HG02759 (cell line): Measurements from ENCODE around the gene DNAJC13.

Source experiments
- ATAC-seq: cut with Tn5 transposase; IDR thresholded peaks from one replicate; pipeline ENCODE4 v1.9.1; 2021; ENCODE audit warnings: mild to moderate bottlenecking, moderate library complexity; ENCODE audit not compliant: unreplicated experiment

DNAJC13 gene

DNA sequence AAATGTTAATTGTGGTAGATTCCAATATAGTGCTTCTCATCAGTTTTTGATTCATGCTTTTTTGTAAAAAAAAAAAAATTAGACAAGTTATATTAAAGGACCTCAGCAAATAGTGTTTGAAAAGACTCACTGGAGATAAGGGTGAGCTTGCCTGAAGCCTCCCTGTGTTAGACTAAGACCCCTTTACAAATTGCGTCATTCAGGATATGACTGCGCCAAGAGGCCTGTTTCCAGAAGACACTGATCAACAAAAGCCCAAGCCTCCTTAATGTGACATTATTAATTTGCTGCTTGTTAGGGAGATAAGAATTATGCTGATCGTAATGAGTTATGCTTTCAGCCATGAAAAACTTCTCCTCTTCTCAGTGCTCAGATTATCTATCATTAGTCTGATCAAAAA lies 13.0 kb upstream of the DNAJC13 start:
- ATAC-seq, result no peak

DNA sequence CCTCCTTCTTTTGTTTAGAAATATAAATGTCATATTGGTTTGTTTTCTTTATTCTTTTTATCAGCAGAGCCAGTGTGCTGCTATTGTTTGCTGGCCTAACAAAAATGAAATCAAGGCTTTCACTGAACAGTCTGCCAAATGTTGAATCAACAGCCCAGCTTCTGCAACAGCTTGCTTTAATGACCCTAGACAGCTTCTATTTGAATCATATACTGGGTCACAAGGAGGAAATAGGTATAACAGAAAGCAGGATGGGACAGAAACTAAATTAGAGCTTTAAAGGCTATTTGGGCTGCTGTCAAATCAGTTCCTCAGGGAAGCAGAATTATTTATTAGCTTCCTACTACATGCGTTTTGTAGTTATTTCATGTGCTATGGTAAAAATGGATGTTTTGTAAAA lies 12.1 kb upstream of the DNAJC13 start:
- ATAC-seq, result no peak

DNA sequence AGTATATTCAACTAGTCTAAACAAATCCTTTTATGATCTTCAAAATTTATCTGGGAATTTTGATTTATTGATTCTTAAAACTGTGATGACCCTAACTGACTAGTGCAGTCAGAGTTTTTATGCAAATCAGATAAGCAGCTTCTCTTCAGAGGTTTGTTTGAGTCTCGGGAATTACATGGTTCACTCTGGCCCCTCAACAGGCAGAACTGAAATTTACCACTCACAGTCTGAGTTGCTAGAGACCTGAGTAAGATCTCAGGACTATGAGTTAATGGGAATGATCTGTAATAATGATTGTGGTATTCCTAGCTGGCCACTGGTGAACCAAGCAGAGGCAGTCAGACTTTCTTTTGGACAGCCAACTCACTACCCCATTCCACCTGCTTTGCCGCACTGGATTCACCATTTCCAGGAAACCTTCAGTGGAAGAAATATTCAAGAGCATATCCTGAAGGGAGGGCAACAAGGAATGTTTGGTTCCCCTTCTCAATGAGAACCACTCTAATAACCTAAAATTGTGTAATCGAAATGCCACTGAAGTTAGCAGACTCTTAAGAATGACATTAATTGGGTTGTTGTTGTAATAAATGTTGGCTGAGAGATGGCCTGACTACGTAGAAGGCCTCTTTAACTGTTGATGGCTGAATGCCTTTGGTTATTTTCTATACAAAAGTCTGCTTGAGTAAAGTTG lies 11.5 kb upstream of the DNAJC13 start:
- no peak for ATAC-seq

DNA sequence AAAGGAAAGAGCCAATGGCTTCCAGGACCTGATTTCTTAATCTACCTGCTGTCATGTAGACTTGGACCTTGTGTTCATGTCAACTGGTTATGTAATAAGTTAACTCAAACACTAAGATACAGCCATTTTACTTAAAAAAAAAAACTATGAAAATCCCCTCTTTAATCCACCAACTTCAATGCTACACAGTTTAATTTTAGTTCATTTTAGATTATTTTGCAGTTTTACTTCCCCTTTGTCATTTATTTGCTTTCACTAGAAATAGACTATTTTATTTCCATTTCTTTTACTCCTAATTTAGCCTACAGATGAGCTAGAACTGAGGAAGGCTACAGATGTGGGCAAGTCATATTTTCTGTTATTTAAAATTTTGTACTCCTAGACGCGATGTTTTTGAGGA lies 10.7 kb upstream of the DNAJC13 start:
- ATAC-seq, result no peak

DNA sequence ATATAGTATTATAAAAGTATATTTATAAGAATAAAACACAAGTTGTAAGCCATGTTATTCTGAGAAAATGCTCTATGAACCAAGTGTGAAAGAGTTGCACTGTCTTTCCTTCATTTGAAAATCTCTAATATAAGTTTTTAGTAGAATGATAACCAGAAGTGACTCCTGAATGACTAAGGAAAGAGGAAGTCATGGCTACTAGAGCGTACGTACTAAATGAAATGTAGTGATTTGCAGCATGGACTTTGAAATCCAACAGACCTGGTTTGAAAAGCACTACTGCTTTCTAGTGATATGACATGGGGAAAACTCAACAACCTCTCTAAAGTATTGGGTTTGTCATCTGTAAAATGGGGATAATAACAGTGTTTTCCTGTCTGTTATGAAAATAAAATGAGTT lies 10.3 kb upstream of the DNAJC13 start:
- no peak for ATAC-seq

DNA sequence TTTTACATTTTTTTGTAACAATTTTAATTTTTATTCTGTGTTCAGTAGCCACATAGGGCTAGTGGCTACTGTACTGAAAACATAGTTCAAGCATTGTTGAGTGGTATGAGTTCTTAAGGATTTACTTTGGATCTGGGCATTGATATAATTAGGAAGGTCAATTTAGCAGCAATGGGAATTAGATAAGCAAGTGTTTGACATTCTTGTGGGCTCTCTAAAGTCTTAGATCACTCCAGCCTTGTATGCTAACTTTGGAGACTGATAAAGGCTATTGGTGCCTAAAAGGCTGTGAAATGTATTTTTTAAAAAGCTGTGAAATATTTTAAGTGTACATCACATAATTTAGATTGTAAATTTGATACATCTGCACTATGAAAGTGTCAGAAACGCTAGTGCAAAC lies 2.5 kb upstream of the DNAJC13 start:
- ATAC-seq, result no peak

DNA sequence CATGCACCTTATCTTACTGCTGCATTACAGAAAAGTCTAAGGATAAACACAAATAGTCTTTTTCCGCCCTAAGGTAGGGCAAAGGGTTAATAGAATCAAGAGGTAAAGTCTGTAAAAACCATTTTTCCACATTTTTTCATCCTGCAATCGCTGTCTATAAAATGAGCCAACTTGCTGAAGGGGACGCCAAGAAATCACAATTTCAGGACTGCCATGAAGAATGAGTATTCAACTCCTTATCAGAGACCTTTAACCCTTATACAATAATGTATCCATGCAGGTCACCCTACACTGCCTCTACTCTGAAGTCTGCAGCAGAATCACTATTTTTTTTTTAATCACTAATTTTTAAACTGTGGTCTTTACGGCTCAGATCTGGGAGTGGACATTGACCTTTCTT lies 1.1 kb upstream of the DNAJC13 start:
- no peak for ATAC-seq

DNA sequence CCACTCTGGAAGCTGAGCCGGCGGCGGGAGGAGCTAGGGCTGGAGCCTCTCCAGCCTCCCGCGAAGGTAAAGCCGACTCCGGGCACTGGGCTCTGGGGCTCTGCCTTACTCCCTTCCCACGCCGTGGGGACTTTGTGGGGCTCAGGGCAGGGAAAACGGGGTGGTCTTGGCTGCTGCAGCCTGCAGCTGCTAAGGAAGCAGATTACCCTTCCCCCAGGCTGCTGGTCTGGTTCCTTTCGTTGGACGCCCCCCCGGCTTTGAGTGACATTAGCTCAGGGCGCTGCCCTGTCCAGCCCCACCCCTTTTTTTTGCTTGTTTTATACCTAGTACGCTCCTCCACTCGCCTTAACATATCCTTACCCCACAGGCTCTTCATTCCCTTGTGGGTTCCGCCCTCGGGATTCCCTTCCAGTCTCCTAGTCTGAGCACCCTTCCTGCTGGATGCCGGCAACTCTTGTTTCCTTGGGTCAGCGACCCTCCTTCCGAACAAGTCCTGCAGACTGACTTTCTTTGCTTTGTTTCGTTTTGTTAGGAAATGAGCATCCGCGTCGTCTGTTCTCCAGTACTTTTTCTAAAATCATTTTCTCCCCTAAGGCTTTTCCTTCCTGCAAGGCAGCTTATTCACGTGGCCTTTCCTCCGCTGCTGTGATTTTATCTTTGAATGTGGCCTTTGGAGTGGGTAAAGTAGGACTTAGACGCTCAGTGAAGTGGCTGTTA lies 551 bp downstream of the DNAJC13 start:
- peak; percentile 48 for ATAC-seq

DNA sequence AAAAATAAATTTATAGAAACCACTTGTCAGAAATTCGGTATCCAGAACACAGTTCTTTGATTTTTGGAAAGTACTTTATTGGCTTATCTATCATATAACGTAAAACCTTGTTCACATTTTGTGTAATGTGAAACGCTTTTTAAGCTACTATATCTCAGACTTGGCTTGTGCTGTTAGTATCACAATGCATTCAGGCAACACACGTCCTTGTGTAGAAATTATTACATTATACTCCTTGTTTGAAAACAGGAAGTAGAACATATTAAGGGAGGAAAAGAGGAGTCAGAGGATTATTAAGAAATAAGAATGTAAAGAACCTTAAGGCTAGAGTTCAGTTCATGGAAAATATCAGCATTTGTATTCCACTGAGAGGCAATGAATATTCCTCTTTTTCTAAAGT lies 1.6 kb downstream of the DNAJC13 start:
- ATAC-seq, result no peak

DNA sequence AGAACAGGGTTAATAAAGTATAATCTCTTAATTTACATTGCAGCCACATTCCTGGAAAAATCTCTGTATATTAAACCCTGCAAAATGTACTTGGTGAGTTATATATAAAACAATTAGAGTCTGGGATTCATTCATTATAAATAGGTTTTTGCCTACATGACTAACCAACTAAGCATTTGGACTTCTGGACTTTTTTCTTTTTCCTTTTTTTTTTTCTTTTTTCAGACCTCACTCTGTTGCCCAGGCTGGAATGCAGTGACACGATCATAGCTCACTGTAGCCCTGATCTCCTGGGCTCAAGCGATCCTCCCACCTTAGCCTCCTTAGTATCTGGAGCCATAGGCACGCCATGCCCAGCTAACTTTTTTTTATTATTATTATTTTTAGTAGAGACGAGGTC lies 4.5 kb downstream of the DNAJC13 start:
- no peak for ATAC-seq

DNA sequence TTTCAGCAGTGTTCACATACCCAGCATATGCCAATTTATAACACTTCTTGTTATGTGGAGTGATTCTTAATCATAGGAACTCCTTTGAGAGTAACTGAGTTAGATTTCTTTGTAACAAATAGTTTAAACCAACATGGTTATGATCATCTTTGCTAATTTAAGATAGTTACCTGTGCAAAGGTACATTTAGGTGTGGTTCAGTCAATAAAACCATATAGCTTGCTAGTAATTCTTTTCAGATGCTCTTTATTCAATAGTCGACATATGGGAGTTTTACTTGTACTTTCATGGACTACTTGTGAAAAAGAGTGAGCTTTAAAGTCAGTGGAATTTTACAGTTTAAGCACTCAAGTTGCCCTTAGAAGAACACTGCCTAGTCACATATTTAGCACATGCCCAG lies 5.2 kb downstream of the DNAJC13 start:
- no peak for ATAC-seq

DNA sequence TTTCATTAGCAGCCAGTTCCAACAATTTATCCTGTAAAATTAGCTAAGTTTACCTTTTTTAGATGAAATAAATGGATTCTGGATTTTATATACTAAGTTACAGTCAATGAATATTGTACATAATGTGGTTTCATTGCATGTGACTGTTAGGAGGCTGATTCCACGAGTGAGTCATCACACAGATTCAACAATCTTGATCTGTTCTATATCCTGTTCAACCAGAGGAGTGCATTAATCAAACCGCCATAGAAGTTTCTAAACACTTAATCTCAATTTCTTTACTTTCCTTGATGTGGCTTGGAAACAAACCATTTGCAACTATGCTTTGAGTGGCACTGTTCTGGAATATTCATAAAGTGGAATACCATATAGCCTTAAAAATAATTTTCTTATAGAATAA lies 15.3 kb downstream of the DNAJC13 start:
- no peak for ATAC-seq

DNA sequence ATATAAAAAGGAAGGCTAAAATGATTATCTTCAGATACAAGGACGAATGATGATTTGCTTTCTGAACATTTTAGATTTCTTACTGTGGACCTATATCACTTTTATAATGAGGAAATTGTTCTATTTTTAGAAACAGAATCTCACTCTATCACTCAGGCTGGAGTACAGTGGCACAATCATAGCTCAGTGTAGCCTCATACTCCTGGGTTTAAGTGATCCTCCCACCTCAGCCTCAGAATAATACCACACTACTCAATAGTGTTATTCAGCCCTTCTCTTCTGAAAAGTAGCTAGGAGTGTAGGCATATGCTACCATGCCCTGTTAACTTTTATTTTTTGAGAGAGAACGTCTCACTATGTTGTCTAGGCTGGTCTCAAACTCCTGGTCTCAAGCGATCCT lies 15.8 kb downstream of the DNAJC13 start:
- no peak for ATAC-seq

DNA sequence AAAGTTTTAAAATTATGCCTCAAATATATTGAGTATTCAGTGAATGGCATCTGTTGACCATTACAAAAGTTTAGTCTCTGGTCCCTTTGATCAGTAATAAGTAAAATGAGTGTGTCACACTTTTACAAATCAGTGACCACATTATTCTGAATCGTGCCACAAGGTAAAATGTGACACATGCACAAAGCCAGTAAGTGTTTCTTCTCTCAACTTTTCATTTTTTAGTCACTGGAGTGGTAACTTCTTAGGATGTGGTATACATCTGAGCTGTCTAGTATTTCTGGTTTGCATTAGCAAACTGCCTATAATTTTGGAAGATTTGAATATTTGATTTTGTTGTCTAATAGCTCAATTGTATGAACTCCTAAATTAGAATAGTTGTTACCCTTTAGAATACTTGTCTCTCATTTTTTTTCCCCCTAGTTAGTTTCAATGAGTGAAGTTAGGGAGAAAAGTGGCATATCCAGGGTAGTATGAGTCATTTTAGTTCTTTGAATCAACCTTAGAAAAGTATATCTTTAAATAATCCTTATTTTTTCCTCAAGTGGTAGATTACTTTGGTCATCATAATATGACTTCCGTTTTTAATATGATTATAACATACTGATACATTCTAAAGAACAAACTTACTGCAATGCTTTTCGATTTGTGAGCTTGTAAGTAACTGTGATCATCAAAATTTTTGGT lies 18.1 kb downstream of the DNAJC13 start:
- ATAC-seq, result no peak

DNA sequence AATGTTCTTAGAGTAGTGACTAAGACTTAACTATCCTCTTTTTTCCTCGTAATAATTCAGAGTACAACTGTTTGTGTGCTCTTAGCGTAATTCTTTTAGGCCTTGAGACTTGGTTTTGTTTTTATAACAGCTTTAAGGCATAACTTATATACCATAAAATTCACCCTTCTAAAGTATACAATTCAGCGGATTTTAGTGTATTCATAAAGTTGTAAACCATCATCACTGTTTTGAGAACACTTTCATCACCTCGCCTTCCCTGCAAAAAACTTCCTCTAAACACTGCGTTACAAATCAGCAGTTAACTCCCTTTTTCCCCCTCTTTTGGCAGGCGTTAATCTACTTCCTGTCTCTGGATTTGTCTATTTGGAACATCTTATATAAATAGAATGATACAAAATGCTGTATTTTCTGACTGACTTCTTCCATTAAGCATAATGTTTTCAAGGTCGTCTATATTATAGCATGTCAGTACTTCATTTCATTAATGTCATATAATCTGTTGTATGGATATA lies 18.7 kb downstream of the DNAJC13 start:
- no peak for ATAC-seq

DNA sequence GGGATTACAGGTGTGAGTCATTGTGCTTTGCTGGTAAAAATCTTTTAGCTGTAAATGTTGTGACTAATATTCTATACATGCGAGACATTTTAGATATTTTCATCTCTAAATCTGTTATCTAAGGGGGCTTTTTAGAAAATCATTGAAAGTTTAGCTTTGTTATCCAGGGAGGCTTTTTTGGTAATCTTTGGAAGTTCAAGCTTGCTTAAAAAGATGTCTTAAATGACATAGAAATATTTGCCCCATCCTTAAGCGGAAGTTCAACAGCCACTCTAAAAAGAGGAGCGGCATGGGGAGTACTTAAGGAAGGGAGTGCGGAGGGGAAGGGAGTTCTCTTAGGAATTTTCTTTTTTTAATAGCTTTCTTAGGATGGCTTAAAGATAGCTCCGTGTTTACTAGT lies 26.1 kb downstream of the DNAJC13 start:
- no peak for ATAC-seq

DNA sequence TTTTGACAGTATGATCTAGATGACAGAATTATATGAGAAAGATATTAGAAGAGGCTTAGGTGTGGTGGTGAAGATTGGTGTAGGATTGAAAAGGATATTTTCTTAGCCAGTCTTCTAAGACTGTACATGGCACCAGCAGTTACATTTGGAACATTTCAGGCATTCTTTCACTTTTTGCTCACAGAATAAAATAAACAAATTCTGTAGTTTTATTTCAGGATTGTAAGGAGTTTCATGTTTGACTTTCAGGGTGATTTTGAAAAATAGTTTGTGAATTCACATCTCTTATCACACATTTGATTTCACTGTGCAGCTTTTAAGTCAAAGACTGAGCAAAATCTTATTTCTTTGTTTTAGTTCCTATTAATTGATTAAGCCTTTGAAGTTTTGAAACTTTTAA lies 27.1 kb downstream of the DNAJC13 start:
- ATAC-seq, result no peak

DNA sequence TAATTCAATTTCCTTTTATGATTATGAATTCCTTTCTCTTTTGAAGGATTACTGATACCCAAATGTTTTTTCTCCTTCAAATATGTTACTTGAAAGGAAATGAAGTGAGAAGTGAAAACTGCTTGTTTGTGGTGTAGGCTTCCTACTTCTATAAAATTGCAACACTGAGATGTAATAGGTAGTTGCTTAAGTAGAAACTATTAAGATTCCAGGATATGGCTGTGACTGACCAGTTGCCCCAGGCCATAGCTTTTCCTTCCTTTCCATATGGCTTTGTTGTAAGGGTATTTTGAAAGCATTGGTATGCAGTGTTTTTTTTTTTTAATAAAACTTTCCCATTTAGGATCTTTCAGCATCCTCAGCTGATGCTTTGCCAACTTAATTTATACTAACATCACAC lies 28.5 kb downstream of the DNAJC13 start:
- no peak for ATAC-seq

DNA sequence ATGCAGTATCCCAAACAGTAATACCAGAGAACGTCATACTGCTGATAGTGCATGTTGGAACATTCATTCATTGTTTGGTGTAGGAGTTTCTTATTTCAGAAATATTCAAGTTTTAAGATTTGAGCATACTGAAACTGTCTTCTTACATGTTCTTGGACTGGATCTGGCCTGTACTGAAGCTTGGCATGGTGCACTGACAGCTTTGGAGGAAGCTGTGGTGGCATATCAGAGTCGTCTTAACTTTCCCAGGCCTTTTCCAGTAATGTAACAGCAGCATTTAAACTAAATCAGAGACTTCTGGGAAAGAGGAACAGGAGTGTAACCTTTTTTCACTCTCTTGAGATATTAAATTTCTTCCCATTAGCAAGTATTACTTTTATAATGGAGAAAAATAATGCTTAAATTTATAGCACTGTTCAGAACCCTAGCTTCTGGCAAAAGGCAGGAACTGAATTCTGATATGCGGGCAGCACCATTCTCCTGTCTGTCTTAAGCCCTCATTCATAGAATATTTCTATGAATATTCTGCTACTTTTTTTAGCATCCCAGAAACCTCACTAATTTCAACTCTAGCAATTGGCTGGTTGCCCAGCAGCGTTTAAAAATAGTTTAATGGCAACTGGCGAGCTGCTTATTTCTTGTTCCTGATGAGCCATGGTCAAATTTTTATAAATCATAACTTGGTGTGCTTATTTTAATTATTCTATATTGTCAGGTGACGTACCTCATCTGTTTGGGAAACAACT lies 31.1 kb downstream of the DNAJC13 start:
- no peak for ATAC-seq

DNA sequence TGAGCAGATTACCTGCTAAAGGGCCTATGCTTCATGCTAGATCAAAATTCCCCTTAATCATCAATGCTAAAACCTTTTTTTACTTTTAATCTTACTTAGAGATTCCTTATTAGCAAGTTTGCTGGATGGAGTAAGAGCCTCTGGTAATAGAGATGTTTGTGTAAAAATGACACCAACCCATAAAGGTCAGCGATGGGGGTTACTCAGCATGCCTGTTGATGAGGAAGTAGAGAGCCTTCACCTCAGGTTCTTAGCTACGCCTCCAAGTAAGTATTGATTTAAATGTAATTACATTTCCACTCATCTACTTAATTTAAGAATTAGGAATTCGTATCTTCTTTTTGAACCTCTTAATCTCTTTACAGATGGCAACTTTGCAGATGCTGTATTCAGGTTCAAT lies 38.8 kb downstream of the DNAJC13 start:
- no peak for ATAC-seq

DNA sequence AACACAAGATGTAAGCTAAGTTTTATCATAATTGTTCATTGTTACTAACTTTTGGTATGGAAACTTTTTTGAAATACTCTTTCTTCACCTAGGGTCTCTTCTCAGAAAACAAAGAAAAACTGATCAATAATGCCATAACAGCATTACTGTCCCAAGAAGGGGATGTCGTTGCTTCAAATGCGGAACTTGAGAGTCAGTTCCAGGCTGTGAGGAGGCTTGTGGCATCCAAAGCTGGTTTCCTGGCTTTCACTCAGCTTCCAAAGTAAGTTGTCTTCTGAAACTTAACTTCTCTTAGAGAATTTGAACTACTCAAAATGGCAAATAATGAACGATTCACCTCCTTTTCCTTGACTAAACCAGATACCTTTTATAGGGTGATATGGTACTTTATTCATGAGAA lies 39.3 kb downstream of the DNAJC13 start:
- ATAC-seq, result no peak
